Measurements from ENCODE around the gene CLTCL1. TPM values are rescaled to one million over a fixed set of nuclear protein-coding genes. Genes with fewer than 3 reads are reported as not detected.

CLTCL1 gene
- total RNA-seq, 4 donors from 2014 or later: 1.0 to 20.5 (median 11.4) TPM

- Histone ChIP-seq H3K27me3 (no peaks in the 10 kb centered on the region), H3K4me1 (no peaks in the 10 kb centered on the region), H3K9me3 (no peaks in the 10 kb centered on the region), H3K27ac (no peak overlapping the region), H3K4me3 (no peak overlapping the region), H3K36me3 (no peaks in the 10 kb centered on the region)
- no peak for DNase-seq
- intact Hi-C loops (cut with DNase I; ENCODE audit: low total_unique reads): no loop called here
- no peak for TF ChIP-seq CTCF (IDR thresholded peaks at IDR 0.05)
- TF ChIP-seq POLR2A (IDR thresholded peaks at IDR 0.05): no peak
These were observed 55.6 kb downstream of the CLTCL1 start for GRCh38 chr22:19235874-19236273.

- Histone ChIP-seq H3K27ac (no peak overlapping the region), H3K36me3 (no peaks in the 10 kb centered on the region), H3K4me1 (no peaks in the 10 kb centered on the region), H3K9me3 (no peaks in the 10 kb centered on the region), H3K4me3 (no peak overlapping the region), H3K27me3 (no peaks in the 10 kb centered on the region)
- intact Hi-C loops (cut with DNase I; ENCODE audit: low total_unique reads): no loop called here
- DNase-seq: no peak
- TF ChIP-seq CTCF (IDR thresholded peaks at IDR 0.05) (no peak), POLR2A (IDR thresholded peaks at IDR 0.05) (no peak)
These were observed 57.2 kb downstream of the CLTCL1 start for GRCh38 chr22:19234126-19234896.

- no peak for DNase-seq
- no peak overlapping the region for H3K27ac ChIP-seq
- TF ChIP-seq CTCF (IDR thresholded peaks at IDR 0.05): no peak
- TF ChIP-seq POLR2A (IDR thresholded peaks at IDR 0.05): no peak
- no peaks in the 10 kb centered on the region for H3K4me1 ChIP-seq
- H3K36me3 ChIP-seq: no peaks in the 10 kb centered on the region
- H3K4me3 ChIP-seq: no peak overlapping the region
- no peaks in the 10 kb centered on the region for H3K27me3 ChIP-seq
- intact Hi-C loops (cut with DNase I; ENCODE audit: low total_unique reads): no loop called here
- no peaks in the 10 kb centered on the region for H3K9me3 ChIP-seq
These were observed 58.3 kb downstream of the CLTCL1 start for GRCh38 chr22:19233189-19233661.

- no peaks in the 10 kb centered on the region for H3K9me3 ChIP-seq
- no peak overlapping the region for H3K27ac ChIP-seq
- no peak for DNase-seq
- H3K4me3 ChIP-seq: no peak overlapping the region
- no peaks in the 10 kb centered on the region for H3K4me1 ChIP-seq
- H3K27me3 ChIP-seq: no peaks in the 10 kb centered on the region
- H3K36me3 ChIP-seq: no peaks in the 10 kb centered on the region
- intact Hi-C loops (cut with DNase I; ENCODE audit: low total_unique reads): no loop called here
- TF ChIP-seq POLR2A (IDR thresholded peaks at IDR 0.05) (no peak), CTCF (IDR thresholded peaks at IDR 0.05) (no peak)
These were observed 58.9 kb downstream of the CLTCL1 start for GRCh38 chr22:19232623-19233022.

- Histone ChIP-seq H3K27ac (no peak overlapping the region), H3K36me3 (no peaks in the 10 kb centered on the region), H3K4me1 (no peaks in the 10 kb centered on the region), H3K27me3 (no peaks in the 10 kb centered on the region), H3K9me3 (no peaks in the 10 kb centered on the region), H3K4me3 (no peak overlapping the region)
- DNase-seq: no peak
- TF ChIP-seq CTCF (IDR thresholded peaks at IDR 0.05) (no peak), POLR2A (IDR thresholded peaks at IDR 0.05) (no peak)
- intact Hi-C loops (cut with DNase I; ENCODE audit: low total_unique reads): no loop called here
These were observed 59.5 kb downstream of the CLTCL1 start for GRCh38 chr22:19231986-19232385.
